ENCODE measurements around the gene JUP. TPM values are rescaled to one million over a fixed set of nuclear protein-coding genes. Genes with fewer than 3 reads are reported as not detected.

JUP gene
- total and polyA plus RNA-seq, 10 of the 15 experiments (the other 5 are each of a cell fraction or from before 2014, with no cell fraction given), result 1.5 to 36.3 (median 11.6) TPM

- in situ Hi-C loops (cut with MboI), result no loop called here
- no peak for DNase-seq (ENCODE audit: low read depth, low spot score)
- Histone ChIP-seq H3K4me2 (ENCODE audit: control insufficient read depth, insufficient read depth) (no peak overlapping the region), H3K79me2 (ENCODE audit: control insufficient read depth, insufficient read depth, low read length) (no peaks in the 10 kb centered on the region), H3K27ac (ENCODE audit: control insufficient read depth, insufficient read depth) (no peak overlapping the region), H4K20me1 (ENCODE audit: control insufficient read depth, insufficient read depth) (no peaks in the 10 kb centered on the region), H3K27me3 (replicated peaks in 1 of 2; ENCODE audit: control insufficient read depth in 2 of 2, insufficient read depth in 2 of 2, low read length in 1 of 2) (peaks cover 0 to 6% of the 10 kb centered on the region in 2 experiments; a peak in 2 of 4 replicates), H3K9me3 (replicated peaks; ENCODE audit: control insufficient read depth, insufficient read depth, low read length) (no peaks in the 10 kb centered on the region), H3K9ac (ENCODE audit: control insufficient read depth, insufficient read depth, low read length) (no peak overlapping the region), H3K36me3 (ENCODE audit: control insufficient read depth in 2 of 2, insufficient read depth in 2 of 2, low read length in 1 of 2) (no peaks in the 10 kb centered on the region), H3K4me3 (no peak overlapping the region), H2AFZ (ENCODE audit: control insufficient read depth, low read depth, low read length) (no peak overlapping the region), H3K4me1 (ENCODE audit: control insufficient read depth, insufficient read depth, low read length) (peaks cover 13% of the 10 kb centered on the region)
- FAIRE-seq, result no peak
- TF ChIP-seq YBX1 (IDR thresholded peaks at IDR 0.05) (no peak), NR2F1 (conservative IDR thresholded peaks at IDR 0.05) (no peak), SMAD1 (IDR thresholded peaks at IDR 0.05; ENCODE audit: low read depth, partially characterized antibody) (no peak), NKRF (conservative IDR thresholded peaks at IDR 0.05) (no peak), POLR2AphosphoS5 (IDR thresholded peaks at IDR 0.05; ENCODE audit: low read length) (no peak), RBBP5 (conservative IDR thresholded peaks at IDR 0.05) (no peak), RELB (IDR thresholded peaks at IDR 0.05; ENCODE audit: low read depth) (no peak)
- 21% methylated on average over 13 of the region's 13 CpGs for WGBS (ENCODE audit: insufficient coverage, insufficient replicate concordance, low lambda C conversion rate, missing lambda C conversion rate)
- ChIA-PET SMC1A (ENCODE audit: uncharacterized antibody, unreplicated experiment) (interaction anchor here (1.3 kb wide), 1 partner anchor 20 kb away, joined by 3 read pairs; no protein-coding TSS in a partner anchor), RAD21 (ENCODE audit: unreplicated experiment) (no interaction called here), POLR2A (interaction anchor here (0.6 kb wide), 1 partner anchor 54 kb away, joined by 3 read pairs; no protein-coding TSS in a partner anchor), CTCF (no interaction called here)
- BruUV-seq (replicated peaks), result no TSS peak
- no peak for ATAC-seq
- intact Hi-C loops (cut with micrococcal nuclease; ENCODE audit: unreplicated experiment), result no loop called here
Observed at GRCh38 chr17:41781404-41782110, 5.0 kb downstream of the JUP start.

Data from GM12878 (cell line).